T-helper 2 cell treated with Interferon-gamma antibody and Interleukin-4, amounts not matched to agents 5 μg/mL and 100 μg/mL, for 36 hours (primary cell): ENCODE results near the gene F11R.
"Not testable (repeated sequence)": the region's sequence is repeated elsewhere in the genome, so short reads cannot be mapped to it uniquely, and the experiment has no call there.

ENCODE experiments used
- DNase-seq: peaks from one replicate; pipeline ENCODE4 v3.0.0; 2021; ENCODE audit warnings: low spot score
- H3K27ac Mint-ChIP-seq: one replicate; pipeline ENCODE4 v1.8.0; 2021; ENCODE audit warnings: mild to moderate bottlenecking, mixed read lengths
- H3K27me3 Mint-ChIP-seq: one replicate; pipeline ENCODE4 v1.8.0; 2021; ENCODE audit warnings: low read depth, mixed read lengths
- H3K36me3 Mint-ChIP-seq: one replicate; pipeline ENCODE4 v1.8.0; 2021; ENCODE audit warnings: low read depth, mixed read lengths
- H3K4me1 Mint-ChIP-seq: one replicate; pipeline ENCODE4 v1.8.0; 2021; ENCODE audit warnings: low read depth, mixed read lengths
- H3K4me3 Mint-ChIP-seq: one replicate; pipeline ENCODE4 v1.8.0; 2022; ENCODE audit warnings: mild to moderate bottlenecking, moderate library complexity, mixed read lengths
- H3K9me3 Mint-ChIP-seq: one replicate; pipeline ENCODE4 v1.8.0; 2021; ENCODE audit warnings: mixed read lengths

Gene F11R

DNA sequence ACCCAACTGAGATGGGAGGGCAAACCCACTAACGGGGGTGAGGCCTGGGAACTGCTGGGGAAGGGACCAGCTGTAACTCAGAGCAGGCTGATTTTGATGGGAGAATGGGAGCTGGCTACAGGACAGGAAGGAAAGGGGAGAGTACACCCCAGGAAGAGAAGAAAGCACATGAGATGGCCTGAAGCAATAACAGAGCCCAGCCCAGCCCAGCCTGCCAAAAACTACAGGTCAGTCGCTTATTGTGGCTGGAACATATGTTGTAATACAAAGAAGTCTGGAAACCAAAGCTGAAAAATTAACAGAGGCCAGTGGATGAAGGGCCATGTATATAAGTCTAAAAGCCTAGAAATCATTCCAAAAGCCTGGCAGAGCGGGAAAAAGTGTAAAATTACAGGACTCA, 67.9 kb downstream of the F11R start:
- Mint-ChIP-seq H3K27me3 (peaks cover 8% of the 10 kb centered on the region), H3K4me1 (peaks cover 10% of the 10 kb centered on the region), H3K27ac (no peak overlapping the region), H3K36me3 (no peaks in the 10 kb centered on the region), H3K4me3 (no peak overlapping the region), H3K9me3 (no peaks in the 10 kb centered on the region)
- DNase-seq, result no peak

DNA sequence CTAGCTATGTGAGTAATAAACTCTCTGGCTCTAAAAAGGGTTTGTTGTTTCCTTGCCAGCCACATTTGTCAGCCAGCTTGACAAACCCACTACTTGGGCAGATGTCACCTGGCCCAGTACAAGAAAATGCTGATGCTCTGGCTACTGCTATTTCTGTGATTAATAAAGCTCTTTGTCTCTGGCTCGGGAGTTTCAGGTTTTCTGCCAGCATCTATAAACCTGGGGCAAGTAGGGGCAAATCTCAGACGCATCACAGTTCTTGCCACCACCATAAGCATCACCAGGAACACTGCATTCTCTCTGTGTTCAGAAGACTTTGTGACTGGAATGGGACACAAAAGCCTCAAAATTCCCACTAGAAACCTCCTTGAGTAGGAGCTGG, 68.8 kb downstream of the F11R start:
- Mint-ChIP-seq H3K4me3 (no peak overlapping the region), H3K4me1 (peaks cover 10% of the 10 kb centered on the region), H3K9me3 (no peaks in the 10 kb centered on the region), H3K27me3 (peaks cover 5% of the 10 kb centered on the region), H3K36me3 (no peaks in the 10 kb centered on the region), H3K27ac (no peak overlapping the region)
- DNase-seq, result no peak

DNA sequence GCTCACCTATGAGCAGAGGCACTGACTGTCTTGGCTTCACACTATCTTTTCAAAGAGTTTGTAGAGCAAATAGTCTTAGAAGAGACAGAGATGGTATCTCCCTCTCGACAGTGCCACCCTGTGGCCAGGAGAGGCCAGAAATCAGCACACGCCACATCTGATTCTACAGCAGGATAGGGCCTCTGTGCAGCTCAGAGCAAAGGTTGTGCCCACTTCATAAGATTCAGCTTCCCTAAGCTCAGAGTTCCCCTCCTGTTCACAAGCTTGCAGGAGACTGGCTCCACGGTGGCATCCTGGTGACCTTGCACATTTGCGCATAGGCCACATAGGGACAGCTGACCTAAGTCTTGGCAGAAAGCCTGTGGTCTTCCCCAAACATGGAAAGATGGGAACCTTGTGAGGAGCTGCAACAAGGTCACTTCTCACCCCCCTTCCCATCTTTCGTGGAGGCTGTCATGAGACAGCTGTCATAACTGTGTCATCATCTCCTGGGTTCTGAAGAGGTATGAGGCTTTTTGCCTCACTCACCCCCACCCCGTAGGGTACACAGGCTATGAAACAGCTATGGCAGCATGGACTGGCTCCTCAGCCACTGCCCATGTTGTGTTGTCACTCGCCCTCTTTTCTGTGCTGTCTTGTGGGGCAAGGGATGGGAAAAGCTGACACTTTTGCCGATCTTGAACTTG, 69.4 kb downstream of the F11R start:
- H3K27ac Mint-ChIP-seq, result no peak overlapping the region
- peak; percentile 42 for DNase-seq
- peaks cover 2% of the 10 kb centered on the region for H3K27me3 Mint-ChIP-seq
- no peaks in the 10 kb centered on the region for H3K36me3 Mint-ChIP-seq
- no peak overlapping the region for H3K4me3 Mint-ChIP-seq
- no peaks in the 10 kb centered on the region for H3K9me3 Mint-ChIP-seq
- H3K4me1 Mint-ChIP-seq, result peaks cover 10% of the 10 kb centered on the region

DNA sequence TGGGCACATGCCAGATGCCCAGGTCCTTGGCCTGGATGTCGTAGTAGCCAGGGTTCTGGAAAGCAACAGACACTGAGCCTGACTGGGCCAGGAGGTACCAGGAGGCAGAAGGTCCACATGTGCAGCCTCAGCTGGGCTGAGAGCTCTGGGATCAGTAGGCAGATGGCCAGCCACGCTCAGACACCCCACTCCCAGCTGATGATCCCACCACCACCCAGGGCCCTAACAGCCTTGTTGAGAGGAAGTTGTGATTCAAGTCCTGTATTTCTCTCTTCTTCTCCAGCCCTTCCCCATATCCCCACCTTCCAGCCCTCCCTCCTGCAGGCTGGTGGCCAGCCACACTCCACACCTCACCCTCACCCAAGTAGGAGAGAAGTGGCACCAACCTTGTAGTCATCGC, 70.3 kb downstream of the F11R start:
- Mint-ChIP-seq H3K36me3 (no peaks in the 10 kb centered on the region), H3K9me3 (no peaks in the 10 kb centered on the region), H3K4me3 (no peak overlapping the region), H3K4me1 (peaks cover 10% of the 10 kb centered on the region), H3K27me3 (peaks cover 2% of the 10 kb centered on the region), H3K27ac (no peak overlapping the region)
- no peak for DNase-seq

DNA sequence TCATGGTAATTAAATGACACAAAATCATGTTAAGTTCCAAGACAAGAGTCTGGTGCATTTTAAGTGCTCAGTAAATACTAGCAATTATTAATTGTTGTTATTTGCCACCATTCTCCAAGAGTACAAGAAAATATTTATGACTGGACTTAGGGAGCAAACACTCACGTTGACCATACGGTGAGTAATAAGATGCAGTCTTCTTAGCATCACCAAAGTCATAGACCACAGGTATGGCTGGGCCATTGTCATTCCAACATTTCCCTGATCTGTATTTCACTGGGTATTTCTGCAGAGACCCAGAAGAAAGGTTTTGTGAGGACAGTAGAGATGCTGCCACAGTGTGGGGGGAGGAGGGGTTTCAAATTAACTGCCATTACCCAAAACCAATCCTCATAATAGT, 71.1 kb downstream of the F11R start:
- no peaks in the 10 kb centered on the region for H3K9me3 Mint-ChIP-seq
- no peak overlapping the region for H3K27ac Mint-ChIP-seq
- no peak overlapping the region for H3K4me3 Mint-ChIP-seq
- peaks cover 2% of the 10 kb centered on the region for H3K27me3 Mint-ChIP-seq
- peaks cover 10% of the 10 kb centered on the region for H3K4me1 Mint-ChIP-seq
- H3K36me3 Mint-ChIP-seq, result no peaks in the 10 kb centered on the region
- DNase-seq, result no peak

DNA sequence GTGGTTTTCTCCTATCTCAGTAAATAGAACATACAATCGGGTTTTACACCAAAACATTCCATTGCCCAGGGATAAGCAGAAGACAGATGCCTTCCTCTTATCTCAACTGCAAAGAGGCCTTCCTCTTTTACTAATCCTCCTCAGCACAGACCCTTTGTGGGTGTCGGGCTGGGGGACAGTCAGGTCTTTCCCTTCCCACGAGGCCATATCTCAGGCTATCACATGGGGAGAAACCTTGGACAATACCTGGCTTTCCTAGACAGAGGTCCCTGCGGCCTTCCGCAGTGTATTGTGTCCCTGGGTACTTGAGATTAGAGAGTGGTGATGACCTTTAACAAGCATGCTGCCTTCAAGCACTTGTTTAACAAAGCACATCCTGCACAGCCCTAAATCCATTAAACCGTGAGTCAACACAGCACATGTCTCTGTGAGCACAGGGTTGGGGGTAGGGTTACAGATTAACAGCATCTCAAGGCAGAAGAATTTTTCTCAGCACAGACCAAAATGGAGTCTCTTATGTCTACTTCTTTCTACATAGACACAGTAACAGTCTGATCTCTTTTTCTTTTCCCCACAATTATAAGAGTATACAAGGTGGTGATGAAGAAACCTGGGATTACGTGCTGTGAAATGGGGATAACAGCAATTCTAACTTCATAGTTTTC, 71.6 kb downstream of the F11R start:
- H3K27me3 Mint-ChIP-seq, H3K27ac Mint-ChIP-seq, H3K4me1 Mint-ChIP-seq, DNase-seq, H3K4me3 Mint-ChIP-seq, H3K9me3 Mint-ChIP-seq, H3K36me3 Mint-ChIP-seq: not testable (repeated sequence)

- H3K36me3 Mint-ChIP-seq, H3K27me3 Mint-ChIP-seq, H3K4me3 Mint-ChIP-seq, H3K27ac Mint-ChIP-seq, H3K4me1 Mint-ChIP-seq, H3K9me3 Mint-ChIP-seq, DNase-seq: not testable (repeated sequence)
These were observed 73.7 kb downstream of the F11R start for GRCh38 chr1:160947174-160947759.

DNA sequence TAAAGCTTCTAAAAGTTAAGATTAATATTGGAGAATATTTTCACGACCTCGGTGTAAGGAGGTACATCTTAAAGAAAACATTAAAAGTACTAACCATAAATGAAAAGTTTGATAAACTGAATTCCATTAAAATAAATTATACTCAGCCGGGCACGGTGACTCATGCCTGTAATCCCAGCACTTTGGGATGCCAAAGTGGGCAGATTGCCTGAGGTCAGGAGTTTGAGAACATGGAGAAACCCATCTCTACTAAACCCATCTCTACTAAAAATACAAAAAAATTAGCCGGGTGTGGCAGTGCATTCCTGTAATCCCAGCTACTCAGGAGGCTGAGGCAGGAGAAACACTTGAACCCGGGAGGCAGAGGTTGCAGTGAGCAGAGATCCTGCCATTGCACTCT, 75.1 kb downstream of the F11R start:
- not testable (repeated sequence) for H3K36me3 Mint-ChIP-seq, H3K27ac Mint-ChIP-seq, H3K4me1 Mint-ChIP-seq, DNase-seq, H3K9me3 Mint-ChIP-seq, H3K4me3 Mint-ChIP-seq, H3K27me3 Mint-ChIP-seq
